ENCODE measurements around the gene GPR132.

GRCh38 chr14:105088812-105089745 lies 23.8 kb upstream of the GPR132 start:
- TF ChIP-seq CTCF (conservative IDR thresholded peaks at IDR 0.05): no peak
- TF ChIP-seq ZFX (IDR thresholded peaks at IDR 0.05): no peak
